GM18858 (cell line): Measurements from ENCODE around the gene IKBKE.
A peak's percentile ranks its signal among the peaks of the same experiment; 100 is the strongest.

ENCODE experiments used
- ATAC-seq: cut with Tn5 transposase; IDR thresholded peaks from one replicate; pipeline ENCODE4 v1.9.1; 2021; ENCODE audit not compliant: unreplicated experiment

The IKBKE gene

DNA sequence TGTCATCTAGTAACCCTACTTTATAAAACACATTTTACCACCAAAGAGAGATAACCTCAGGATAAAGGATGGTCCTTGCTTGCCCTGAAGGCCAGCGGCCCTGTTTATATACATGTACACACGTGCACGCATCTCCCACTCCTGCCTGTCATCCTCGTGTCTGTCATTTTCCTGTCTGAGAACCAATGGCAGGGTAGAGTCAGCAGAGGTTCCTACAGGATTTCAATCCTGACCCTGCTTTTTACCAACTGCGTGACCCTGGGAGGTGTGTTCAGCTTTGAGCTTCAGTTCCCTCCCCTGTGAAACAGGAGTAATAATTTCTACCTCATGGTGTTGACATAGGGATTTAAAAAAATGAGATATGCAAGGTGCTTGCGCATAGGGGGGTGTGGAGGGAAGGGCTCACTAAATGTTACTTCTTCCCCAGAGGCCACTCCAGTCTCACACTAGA, 24.8 kb downstream of the IKBKE start:
- ATAC-seq = no peak

DNA sequence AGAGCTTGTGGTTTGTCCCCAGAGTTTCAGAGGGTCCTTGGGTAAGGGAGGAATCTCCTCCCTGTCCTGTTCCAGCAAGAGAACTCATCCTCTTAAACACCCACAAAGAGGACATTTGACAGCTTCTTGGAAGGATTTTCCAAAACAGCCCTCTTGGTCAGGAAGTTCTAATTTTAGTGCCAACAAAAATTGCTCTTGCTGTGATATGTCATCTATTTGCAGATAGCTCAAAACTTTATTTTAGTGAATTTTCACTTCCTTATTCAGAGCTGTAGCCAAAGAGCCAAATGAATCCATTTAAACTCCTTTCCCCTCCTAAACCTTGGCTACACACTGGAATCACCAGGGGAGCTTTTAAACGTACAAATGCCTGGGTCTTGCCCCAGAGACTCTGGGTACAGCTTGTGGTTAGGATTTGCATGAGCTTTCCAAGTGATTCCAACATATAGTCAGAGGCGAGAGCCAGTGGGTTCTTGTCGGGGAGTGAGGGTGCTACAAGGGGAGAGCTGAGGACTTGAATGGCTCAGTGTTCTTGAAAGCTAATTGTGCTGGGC, 25.3 kb downstream of the IKBKE start:
- no peak for ATAC-seq

DNA sequence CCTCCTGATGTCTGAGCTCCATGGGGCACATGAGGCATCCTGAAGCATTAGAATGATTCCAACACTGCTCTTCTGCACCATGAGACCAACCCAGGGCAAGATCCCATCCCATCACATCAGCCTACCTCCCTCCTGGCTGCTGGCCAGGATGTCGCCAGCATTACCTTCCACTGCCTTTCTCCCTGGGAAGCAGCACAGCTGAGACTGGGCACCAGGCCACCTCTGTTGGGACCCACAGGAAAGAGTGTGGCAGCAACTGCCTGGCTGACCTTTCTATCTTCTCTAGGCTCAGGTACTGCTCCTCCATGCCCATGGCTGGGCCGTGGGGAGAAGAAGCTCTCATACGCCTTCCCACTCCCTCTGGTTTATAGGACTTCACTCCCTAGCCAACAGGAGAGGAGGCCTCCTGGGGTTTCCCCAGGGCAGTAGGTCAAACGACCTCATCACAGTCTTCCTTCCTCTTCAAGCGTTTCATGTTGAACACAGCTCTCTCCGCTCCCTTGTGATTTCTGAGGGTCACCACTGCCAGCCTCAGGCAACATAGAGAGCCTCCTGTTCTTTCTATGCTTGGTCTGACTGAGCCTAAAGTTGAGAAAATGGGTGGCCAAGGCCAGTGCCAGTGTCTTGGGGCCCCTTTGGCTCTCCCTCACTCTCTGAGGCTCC, 26.0 kb downstream of the IKBKE start:
- no peak for ATAC-seq

DNA sequence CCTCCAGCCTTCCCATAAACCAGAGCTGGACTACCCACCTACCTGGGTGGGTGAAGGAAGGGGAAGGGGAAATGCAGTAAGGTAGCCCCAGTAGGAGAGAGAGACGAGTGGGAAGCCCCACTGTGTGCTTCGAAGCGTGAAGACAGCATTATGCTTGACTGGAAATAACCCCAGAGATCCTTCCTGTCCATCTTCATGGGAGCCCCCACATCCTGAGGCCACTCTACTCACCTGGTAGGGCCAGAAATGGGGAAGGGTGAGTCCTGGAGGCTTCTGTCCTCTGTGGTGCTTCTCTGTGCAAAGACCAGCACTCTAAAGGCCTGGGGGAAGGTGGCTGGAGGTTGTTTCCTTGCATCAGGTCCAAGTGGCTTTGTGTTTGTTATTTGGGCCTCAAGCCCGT, 27.1 kb downstream of the IKBKE start:
- no peak for ATAC-seq

DNA sequence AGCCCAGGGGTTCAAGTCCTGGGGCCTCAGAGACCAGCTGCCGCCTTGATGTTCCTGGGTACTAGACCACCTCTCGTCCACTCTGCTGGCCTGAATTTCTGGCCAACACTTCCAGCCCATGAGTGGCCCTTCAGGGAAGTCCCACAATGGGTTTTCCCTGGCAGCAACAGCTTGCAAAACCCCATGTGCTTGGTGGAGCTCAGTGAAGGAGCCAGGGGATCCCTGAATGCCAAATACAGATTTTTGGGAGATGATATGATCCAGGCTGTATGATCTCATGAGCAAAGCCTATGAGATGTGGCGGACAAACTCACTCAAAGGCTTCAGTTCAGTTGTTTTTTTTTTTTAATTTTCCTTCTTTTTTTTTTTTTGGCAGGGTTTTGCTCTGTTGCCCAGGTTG, 27.5 kb downstream of the IKBKE start:
- no peak for ATAC-seq

DNA sequence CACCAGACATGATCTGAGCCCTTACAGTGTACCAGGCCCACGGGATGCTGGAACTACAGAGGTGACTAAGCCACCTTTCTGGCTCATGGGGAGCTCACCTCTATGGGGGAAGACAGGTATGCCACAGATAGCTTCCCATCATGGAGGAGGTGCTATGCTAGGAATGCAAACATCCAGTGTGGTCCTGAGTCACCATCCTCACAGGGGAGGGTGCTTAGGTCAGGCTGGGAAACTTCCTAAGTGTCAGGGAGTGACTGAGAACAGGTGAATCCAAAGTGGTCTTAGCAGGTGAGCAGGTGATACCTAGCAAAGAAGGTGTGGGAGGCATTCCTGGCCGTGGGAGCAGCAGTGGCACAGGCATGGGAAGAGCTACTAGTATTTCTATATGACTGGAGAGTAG, 28.4 kb downstream of the IKBKE start:
- ATAC-seq = no peak

DNA sequence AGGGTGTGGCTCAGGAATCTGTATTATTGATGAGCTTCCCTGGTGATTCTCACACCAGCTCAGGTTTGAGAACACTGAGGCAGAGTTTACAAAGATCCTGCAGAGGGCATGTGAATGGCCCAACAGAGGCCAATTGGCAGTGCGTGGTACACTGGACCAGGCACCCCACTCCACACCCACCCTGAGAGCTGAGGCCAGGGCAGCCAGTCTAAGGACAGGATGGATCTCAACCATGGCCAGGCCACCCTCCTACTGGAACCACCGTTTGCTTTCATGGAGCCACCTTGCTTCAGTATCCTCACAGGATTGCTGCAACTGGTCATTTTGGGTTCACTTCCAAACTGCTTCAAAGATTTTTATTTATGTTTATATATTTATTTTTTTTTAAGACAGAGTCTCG, 29.8 kb downstream of the IKBKE start:
- ATAC-seq = no peak

DNA sequence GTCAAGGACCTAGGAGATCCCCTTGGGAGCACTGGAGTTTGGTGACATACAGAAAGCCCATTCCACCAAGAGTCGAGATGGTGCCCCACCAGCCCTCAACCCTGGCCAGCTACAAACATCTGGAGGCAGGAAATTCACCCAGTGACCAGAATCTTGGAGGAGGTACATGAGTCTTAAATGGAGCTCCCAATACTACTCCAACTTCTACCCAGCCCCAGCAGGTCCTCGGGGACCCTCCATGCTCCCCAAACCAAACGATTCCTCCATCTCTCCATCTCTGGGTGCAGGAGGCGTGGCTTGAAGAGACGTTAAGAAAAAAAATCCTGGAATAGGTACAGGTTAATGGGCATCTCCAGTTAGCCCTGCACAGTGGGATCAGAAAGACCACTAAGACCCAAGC, 31.6 kb downstream of the IKBKE start:
- no peak for ATAC-seq

DNA sequence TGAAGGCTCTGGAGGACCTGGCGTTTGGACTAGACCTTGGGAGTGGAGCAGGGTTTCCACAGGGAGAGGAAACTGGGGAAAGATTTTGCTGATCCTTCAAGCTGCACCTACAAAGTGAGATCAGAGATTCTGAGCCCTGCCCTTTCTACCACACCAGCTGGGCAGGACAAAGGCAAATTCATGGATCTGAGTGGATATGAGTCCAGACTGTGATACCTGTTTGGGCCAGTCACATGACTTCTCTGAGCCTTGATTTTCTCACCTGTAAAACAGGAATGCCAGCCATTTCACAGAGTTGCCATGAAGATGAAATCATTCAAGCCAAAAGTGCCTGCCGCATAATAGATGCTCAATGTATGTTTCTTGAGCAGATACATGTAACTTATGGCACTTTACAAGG, 32.1 kb downstream of the IKBKE start:
- no peak for ATAC-seq

DNA sequence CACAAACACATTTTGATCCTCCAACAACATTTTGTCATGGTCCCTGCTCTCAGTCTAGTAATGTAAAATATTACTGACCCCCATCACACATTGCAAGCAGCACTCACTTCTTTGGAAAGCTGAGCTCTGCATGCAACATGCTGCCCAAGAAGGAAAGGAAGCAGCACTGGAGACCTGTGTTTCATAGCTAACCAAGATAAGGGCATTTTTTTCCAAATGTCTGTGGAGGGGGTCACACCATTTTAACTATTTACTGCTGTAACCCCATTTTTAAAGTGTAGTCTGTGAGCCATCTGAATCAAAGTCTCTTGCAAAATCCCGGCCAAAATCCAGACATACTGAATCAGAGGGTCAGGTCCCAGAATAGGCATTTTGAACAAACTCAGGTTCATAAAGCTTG, 32.5 kb downstream of the IKBKE start:
- ATAC-seq = no peak

DNA sequence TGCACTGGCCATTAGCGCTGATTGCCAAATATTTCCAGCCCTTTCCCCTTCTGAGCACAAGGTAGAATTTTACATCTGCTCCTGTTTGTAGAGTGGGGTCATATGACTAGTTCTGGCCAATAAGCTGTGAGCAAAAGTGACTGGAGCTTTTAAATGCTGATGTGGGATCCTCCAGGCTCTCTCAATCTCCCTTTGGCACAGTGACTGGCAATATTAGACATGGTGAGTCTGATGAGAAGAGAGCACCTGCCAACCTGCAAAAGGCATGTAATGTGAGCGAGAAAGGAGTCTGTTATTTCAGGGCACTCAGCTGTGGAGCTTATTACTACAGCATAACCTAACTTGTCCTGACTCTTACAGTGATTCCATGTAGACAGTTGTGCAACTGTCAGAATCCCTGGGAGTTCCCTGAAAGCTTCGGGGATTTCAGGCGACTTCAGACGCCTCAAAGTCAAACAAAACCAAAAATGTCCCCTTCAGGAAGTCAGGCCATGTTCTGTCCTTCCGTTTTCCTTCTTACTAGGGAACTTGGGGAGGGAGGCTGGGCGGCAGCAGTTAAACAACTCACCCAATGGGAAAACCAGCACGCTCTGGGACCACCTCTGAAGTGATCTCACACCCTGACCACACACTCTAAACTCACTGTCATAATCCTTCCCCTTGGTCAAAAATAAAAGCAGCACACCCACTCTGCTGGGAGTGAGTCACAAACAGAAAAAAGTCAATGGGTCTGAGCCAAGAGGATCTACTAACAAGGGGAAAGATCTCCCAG, 33.5 kb downstream of the IKBKE start:
- peak; percentile 73 for ATAC-seq

DNA sequence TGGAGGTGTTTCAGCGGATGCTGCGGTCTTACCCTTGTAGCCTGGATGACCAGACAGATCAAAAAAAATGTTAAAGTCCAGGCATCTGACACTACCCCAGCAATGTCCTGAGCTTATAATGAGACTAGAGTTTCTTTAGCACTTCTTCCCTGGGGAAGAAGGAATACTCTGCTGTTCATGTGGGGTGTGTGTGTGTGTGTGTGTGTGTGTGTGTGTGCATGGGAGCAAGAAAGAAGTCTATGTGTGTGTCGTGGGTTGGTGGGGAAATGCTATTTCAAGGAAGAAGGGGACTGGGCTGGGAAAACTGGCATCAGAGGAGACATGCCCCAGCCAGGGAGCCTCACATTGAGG, 34.1 kb downstream of the IKBKE start:
- ATAC-seq = no peak

DNA sequence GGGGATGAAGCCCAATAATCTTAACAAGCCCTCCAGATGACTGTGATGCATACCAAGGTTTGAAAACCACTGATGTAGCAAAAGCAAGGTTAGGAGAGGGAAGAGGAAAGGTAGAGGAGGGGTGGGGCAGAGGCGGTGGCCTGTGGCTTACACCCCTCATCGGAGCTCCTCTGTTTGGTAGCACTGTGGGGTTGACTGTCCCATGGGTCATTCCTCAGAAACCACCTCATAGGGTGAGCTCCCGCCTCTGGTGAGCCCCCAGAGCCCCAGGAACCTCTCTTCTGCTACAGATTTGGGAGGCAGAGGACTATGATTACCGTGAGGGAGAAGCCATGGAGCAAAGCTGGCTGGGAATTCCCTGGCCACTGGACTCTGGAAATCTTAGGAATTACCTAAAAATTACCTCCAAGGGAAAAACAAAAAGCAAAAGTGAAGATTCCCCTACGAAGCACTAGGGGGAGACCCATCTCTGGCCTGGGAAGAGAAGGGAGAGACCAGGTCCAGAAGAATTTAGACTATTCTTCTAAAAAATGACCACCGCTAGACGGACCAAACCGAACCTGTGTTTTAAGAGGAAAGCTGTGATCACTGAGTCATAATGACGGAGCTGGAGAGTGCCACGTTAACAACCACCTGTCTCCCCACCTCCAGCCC, 35.6 kb downstream of the IKBKE start:
- no peak for ATAC-seq

DNA sequence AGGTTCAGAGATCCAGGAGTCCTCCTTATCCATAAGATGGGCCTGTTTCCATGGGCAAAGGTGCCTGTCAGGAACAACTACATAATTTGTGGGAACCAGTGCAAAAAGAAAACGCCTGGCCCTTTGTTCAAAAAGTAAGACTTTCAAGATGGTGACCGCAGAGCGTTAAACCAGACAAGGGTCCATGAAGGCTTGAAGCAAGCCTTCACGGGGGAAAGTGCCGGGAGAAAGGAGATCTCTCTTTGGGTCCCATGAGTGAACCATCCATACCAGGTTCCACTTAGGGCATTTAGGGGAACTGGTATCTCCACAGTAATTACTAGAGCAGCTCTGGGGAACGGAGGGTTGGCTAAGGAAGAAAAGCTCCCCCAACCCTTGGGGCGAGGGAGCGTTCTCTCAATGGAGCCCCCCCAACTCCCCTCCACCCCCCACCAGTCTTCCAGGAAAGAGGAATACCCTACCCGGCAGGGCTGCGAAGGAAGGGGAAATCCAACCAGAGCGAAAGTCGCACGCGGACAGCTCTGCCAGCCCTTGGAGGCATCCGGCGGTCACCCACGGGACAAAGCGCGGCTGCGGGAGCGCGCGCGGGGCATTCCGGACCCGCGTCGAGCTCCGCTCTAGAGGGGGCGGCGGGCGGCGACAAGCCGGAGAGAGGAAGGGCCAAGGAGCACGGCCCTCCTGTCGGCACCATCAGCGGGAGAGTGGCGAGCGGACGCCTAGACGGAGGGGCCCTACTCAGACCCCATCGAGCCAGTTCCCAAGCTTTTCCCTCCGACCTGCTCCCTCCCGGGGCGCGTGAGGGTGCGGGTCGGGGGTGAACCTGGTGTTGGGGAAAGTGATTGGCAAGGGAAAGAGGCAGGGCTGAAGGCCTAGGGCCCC, 36.4 kb downstream of the IKBKE start:
- no peak for ATAC-seq

DNA sequence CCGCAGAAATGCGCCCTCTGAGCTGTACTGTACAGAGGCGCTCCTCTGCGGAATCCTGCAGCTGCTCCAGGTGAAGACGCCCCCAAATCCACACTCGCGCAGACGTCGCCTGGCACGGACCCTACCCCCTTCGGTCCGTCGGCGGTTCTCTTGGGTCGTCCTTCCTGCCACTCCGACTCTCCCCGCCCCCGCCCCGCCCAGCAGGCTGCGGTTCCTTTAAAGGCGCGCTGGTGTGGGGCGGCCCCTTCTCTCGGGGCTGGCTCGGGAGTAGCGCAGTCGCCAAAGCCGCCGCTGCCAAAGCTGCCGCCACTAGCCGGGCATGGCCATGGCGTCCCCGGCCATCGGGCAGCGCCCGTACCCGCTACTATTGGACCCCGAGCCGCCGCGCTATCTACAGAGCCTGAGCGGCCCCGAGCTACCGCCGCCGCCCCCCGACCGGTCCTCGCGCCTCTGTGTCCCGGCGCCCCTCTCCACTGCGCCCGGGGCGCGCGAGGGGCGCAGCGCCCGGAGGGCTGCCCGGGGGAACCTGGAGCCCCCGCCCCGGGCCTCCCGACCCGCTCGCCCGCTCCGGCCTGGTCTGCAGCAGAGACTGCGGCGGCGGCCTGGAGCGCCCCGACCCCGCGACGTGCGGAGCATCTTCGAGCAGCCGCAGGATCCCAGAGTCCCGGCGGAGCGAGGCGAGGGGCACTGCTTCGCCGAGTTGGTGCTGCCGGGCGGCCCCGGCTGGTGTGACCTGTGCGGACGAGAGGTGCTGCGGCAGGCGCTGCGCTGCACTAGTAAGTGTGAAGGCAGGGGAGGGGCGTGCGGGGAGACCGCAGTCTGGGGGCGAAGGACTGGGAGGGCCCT, 37.2 kb downstream of the IKBKE start, which contains the start of gene RASSF5:
RASSF5 (plus strand) TSS at position 248 of the 846 bp plus-strand sequence; CDS start at position 320, 72 bp downstream.
- ATAC-seq = no peak

DNA sequence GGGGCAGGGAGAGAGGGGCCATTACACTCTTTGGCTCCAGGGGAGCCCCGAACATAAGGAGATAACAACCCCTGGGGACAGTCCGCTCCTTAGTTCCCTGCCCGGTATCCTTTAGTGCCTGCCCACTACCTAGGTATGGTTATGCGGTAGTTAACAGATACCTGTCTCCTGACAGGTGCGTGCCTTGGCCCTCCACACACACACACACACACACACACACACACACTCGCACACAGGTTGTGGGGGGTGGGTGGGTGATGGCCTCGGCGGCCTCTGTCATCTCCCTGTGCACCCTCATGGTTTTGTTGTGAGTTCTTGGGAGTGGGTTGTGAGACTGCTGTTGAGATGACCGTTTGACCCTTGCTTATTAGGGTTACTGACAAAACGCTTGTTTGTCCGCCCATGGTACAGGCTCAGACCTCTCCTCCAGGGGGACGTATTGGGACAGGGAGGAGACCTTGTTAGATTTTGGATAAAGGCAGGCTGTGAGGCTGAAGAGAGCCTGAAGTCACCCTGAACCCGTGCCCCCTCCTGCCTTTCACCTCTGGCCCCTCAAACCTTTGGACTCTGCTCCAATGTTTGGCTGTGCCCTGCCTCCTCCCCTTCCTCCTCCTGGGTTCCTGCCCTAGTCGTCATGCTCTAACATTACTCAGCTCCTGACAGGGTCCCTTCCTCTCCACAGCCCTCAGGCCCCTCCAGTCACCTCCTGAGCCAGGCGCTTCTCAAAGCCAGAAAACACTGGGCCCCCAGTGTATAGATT, 38.0 kb downstream of the IKBKE start:
- no peak for ATAC-seq

DNA sequence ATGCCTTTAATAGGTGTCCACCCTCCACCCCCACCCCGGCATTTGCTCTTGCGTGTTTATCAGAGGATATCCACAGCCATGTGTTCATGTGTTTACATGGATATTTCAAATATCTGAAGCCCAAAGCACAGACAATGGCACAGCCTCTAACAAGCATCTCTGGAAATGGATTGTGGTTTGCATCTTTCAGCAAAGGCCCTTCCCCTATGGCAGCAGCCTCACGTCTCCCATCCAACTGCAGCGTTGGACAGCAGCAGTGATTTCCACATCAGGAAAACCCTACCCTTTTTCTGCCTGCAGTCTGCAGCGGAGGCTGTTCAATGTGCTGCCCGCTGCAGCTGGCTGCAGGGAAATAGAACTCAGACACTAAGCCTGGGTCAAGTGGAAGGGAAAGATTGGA, 38.7 kb downstream of the IKBKE start:
- ATAC-seq = no peak

DNA sequence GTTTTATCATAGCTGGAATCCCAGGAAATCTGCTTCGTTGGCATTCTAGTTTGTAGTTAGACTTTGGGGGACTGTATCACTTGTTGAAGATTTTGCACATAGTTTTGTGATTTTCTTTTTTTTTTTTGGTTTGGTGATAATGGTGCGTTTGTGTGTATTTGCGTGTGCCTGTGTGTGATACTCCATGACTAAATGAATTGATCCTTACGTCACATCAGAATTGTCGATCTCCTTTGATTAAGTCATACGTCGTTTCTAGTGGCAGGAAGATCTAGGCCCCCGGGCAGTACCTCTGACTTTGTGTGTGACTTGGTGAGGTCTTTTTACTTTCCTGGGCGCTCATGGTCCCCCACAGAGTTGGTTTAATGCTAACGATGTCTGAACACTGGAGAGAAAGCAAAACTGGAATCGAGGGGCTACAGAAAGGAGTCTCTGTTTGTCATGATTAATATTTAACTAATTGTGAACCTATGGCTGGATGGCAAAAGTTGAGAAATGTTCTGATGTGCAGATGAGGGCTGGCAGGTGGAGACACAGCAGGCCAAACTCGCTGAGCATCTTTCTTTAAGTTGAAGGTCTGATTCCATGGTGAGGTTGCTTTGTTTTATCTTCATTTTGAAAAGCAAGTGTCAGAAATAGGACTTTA, 39.5 kb downstream of the IKBKE start:
- no peak for ATAC-seq

DNA sequence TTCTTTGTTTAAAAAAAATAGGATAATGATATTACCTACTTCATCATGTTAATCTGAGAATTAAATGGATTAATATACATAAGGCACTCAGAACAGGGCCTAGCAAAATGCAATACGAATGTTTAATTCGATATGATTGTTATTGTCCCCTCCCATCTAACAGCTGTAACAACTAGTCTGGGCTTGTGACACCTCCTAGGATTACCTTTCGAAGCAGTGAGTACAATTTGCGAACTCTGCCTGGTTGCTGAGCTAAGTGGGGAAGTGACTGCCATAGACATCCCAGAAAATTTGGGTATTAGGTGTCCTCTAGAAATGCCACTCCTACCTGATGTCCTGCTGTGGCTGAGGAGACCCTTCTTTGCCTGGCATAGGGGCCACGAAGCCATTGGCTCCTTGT, 40.1 kb downstream of the IKBKE start:
- ATAC-seq = no peak
